NCI-H2227 (cell line): ENCODE results near the gene COG2.
"Not testable (repeated sequence)": the region's sequence is repeated elsewhere in the genome, so short reads cannot be mapped to it uniquely, and the experiment has no call there.

ENCODE experiments used
- DNase-seq: peaks from one replicate; lab custom pipeline; 2025; ENCODE audit not compliant: unreplicated experiment; lab: John Stamatoyannopoulos, UW

Gene COG2

DNA sequence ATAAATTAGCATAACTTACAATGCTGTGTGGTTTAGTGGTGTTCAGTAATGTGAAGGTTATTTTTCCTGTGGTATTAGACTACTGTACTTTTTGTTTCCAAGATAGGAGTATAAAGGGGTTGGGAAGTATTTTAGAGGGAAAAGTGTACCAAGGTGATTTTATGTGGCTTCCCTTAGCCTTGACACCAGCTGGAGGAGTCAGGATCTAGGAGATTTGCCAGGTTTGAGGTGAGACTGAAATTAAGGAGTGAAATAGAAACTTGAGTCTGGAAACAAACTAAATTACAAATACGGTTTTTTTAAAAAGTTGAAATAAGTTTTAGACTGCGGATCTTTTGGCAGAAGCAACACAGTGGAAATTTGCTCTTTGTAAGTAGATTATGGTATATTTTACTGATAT lies 32.3 kb downstream of the COG2 start:
- no peak for DNase-seq

DNA sequence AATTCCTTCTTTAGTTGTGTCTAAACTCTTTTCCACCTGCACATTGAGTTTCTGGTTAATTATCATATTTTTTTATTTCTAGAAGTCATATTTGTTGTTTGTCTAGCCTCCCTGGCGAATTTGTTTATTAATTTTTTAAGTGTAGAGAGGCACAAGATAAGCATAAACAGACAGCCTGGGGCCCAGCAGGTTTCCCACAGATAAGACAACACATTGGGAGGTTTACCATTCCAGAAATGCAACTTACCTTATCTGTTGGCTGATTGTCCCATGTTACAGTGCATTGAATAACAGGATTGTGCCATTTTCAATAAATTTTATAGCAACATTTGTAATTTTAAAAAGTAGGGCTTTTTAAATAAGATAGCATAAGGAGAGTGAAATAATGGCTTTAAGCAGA lies 34.9 kb downstream of the COG2 start:
- DNase-seq, result no peak

DNA sequence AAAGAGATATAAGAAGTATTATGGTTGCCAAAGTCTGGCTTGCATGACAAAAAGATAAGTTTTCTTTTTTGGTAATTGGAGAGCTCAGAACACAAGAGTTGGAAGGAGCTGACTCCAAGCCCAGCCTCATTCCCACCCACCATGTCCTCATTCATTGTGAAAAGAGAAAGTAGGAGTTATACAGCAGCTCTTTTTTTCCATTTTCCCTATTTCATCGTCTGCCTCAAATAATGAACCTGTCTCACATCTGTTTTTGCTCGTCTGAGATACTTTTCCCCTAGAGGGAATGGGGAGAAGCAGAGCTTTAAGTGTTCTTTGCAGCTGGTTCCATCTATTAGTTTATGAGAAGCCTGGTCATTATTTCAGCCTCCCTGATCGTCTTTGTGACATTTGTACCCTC lies 36.9 kb downstream of the COG2 start:
- DNase-seq, result no peak

DNA sequence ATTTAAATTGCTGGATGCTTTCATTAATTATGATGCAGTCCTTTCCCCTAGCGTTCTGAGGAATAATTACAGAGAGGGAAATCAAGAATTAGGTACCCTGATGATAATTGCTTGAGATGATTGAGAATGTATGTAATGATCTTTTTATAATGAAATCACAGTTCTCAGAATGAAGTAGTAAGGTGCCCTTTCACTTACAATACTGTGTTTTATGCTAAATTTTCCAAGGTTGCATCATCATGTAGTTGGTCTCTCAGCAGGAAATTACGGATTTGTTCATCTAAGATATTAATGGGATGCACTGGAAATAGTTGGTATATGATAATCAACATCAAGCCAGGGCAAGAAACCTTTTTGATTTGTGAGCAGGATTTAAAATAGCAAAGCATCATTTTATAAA lies 37.5 kb downstream of the COG2 start:
- no peak for DNase-seq

DNA sequence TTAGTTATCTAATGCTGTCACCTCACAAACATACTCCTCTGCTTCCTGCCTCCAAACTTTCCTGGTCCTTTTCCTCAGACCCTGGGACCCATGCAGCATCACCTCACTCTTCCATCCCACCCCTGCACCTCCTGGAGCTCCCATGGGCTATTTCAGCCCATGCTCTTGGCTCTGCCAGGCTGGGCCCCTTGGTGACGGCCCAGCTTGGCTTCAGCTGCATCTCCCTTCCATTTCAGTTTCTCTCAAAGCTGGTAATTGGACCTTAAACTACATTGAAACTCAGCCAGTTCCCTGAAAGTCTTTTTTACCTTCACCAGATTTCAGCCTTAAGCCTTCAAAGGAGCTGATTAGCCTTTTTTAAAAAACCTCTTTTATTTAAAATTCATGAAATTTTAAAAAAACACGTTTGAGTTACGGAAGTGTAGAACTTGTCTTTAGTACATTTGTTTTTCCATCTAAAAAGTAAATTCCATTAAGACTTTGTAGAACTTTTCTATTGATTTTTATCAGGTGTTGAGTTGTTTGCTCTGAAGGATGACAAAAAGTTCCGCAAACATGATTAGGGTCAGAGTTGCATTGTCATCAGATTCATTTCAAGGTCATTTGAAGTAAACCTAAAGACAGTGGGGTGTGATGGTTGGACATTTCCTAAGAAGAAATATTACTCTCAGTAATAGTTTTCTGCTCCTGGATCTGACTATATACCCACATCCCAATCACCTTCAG lies 38.2 kb downstream of the COG2 start:
- no peak for DNase-seq

DNA sequence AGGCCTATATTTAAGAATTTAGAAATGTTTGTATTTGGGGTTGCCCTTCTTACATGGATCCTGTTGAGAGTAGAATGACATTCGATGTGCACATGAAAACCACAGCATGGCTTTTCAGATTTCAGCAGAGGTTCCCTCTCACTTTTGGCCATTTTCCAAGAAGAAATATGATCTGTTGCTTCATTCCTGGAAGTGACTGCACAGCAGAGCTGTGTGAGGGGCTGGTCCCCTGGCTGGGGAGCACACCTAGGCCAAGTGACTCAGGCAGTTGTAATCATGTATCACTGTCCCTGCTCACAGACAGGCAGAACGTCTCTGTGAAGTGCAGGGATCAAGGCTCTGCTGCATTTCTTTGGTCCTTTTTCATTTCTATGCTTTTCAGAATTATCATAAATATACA lies 39.3 kb downstream of the COG2 start:
- DNase-seq, result peak; percentile 54

DNA sequence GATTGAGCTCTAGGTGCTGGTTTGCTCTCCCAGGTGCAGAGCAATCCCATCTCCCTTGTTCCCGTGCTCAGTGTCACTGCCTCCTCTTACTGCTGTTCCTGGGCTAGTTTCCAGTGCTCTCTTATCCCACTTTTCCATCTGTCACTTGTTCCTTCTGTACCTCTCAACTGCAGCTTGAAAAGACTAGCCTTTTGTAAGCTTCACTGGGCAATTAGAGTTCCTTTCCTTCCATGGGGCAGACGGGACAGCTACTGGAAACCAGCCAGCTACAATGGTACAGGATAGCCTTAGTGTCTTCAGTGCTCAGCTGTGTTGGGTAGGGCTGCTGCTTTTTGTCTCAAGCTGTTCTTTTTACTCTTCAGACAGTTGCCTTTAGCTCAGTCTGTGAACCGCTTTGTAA lies 40.0 kb downstream of the COG2 start:
- peak; percentile 16 for DNase-seq

DNA sequence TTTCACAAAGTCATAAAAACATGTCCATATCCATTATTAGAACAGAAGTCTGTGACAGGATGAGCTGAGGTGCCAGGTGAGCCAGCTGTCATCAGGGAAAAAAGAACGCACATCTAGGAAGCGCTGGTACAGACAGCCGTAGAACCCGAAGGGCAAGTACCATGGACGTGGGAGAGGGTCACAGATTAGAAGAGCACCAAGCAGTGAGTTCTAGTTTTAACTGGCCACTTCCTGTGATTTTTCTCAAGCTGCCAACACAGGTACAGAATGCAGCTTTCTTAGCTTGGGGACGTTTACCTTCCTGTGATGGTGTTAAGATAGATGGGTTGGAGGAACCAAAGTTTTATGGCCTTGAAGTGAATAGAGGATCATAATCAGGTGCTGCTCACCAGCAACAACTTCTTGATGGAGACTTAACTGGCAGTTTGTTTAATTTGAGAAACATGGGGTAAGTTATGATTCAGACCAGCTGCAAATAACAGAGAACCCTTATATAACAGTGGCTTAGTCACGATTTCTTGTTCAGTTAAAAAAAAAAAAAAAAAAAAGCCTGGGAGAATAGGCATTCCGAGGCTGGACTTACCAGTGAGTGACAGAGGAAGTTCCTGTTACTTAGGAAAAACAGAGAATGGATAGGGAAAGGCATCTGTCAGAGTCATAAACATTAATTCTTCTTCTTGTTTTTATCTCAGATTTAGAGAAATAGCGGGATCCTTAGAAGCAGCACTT lies 40.8 kb downstream of the COG2 start:
- no peak for DNase-seq

DNA sequence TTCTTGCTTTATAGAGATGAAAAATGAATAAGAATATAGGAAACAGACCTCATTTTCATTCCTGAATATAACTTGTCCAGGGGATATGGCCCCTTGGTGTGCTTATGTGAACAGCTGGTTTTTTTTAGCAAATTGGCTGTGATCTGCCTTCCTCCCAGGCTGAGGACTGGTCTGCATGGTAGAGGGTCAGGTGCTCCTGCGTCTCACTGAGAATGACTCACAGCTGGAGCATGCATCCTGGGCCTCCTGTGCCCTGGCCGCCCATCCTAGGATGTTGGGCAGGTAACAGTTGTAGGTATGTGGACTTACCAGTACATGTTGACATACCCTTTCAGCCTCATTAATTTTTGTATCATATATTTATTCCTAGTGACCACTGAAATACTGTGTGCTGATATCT lies 41.9 kb downstream of the COG2 start:
- DNase-seq, result no peak

DNA sequence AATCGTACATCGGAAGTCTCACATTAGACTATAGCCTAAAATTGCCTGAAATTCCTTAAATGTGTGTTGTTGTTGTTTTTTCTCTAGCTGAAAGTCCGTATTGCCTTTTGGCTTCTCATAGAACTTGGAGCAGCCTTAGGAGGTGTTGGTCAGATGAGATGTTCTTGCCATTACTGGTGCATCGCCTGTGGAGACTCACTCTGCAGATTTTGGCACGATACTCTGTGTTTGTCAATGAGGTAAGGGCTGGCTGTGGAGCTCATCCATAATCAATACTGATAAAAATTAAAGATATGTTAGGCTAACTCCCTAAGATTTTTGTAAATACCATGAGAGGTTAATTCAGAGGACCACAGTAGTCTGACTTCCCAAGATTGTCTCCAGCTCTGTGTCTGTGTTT lies 42.7 kb downstream of the COG2 start:
- no peak for DNase-seq

DNA sequence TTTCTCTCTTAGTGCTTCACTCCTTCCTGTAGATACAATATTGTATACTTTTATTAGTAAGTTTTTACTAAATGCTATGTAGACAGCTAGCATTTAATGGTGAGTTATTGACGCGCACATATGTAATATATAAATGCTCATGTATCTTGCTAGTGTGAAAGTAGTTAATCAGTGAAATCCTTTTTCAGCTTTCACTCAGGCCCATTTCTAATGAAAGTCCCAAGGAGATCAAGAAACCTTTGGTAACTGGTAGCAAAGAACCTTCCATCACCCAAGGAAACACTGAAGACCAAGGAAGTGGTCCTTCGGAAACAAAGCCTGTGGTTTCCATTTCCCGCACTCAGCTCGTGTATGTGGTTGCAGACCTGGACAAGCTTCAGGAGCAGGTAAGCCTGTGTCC lies 44.5 kb downstream of the COG2 start:
- no peak for DNase-seq

DNA sequence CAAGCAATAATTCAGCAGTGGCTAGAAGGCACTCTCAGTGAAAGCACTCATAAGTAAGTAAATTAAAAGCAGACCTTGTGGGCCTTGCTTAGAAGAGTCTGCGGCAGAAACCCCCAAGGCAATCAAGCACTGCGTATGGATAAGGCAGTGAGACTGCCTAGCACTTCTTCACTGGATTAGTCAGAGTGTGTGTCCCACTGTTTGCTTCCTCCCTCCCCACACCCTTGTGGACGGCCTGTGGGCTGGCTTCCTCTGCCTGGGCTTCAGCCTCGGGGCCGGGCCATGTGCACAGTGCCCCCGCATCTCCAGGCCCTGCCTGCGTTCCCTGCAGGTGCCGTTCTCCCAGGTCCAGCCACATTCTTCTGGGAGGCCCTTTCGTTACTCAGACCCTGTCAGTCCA lies 47.8 kb downstream of the COG2 start:
- DNase-seq, result no peak

DNA sequence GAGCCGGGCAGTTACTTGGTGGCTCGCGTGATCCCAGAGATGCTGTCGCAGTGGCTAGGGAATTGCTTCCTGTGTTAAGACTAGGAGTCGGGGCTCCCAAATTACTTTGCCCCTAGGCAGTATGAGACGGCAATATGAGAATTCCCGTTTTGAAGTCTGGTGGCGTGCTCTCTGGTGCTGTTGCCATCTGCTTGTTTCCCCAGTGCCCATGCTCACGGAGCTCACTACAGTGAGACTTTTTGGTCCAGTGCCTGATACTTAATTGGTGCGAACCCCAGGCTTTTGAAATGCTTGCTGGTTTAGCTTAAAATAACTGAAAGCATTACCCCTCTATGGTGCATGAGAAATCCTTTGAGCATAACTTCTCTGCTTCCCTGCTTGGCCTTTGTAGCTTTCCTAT lies 49.3 kb downstream of the COG2 start:
- DNase-seq, result no peak

DNA sequence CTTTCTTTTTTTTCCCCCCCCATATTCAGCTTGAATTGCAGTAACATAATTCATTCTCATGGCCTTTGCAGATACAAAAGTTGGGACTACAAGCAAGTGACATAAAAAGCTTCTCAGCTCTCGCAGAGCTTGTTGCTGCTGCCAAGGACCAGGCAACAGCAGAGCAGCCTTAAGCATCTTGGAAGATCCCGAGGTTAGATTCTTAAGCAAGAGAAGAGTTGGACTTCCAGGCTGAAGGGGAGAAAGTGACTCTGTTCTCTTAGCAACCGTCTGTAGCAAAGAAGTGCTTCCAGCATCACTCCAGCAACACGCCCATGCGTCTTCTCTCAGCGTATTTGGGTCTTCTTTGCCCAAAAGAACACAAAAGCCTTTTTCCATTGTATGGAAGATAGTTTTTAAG lies 50.9 kb downstream of the COG2 start:
- no peak for DNase-seq

DNA sequence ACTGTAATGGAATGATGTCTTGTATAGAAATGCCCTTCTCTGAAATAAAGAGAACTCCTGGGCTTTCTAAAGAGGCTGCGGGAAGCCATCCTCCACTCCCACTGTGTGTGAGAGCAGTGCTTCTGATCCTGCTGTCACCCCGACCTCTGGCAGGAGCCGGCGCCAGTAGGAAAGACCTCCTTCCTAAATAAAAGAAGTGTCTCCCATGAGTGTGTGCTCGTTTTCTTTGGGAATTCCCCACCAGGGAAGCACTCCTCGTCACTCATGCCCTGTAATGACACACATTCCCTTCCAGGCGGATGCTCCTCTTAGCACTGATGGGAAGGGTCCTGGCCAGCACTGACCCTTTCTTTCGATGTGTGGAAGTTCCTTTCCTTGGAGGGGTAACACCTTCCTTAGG lies 51.5 kb downstream of the COG2 start:
- DNase-seq, result no peak

DNA sequence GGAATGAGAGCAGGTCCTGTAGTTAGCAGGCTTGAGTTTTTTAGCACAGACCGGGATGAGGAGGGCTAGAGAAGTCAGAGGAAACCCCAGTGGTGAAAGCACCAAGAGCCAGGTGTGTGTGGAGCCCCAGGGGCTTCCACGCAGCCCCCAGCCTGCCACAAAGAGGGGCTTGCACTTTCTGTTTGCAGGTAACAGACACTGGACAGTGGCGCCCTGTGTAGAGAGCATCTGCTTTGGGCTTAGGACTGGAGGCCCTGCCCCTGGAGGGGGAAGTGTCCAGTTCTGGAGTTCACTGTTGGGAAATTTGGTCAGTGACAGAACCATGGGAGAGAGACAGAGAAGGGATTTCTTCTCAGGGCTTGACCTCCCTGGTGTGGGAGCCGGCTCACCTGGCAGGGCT lies 52.2 kb downstream of the COG2 start:
- DNase-seq, result no peak

DNA sequence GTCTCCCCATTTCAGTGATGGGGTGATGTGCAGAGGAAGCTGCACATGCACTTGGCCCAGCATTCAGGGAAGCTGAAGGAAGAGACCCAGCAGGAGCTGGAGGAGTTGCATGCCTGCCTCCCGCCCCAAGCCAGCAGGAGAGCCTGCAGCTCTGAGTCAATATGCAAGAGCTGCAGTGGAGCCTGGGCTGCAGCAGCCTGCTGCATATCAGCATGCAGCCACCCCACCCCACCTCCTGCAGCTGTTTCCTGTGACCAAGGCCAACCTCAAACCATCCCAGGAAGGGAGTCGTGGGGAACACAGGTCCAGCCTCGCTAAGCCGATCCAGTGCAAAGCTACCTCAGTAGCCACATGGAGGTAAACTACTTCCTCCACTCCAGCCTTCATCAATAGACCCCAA lies 52.7 kb downstream of the COG2 start:
- no peak for DNase-seq

DNA sequence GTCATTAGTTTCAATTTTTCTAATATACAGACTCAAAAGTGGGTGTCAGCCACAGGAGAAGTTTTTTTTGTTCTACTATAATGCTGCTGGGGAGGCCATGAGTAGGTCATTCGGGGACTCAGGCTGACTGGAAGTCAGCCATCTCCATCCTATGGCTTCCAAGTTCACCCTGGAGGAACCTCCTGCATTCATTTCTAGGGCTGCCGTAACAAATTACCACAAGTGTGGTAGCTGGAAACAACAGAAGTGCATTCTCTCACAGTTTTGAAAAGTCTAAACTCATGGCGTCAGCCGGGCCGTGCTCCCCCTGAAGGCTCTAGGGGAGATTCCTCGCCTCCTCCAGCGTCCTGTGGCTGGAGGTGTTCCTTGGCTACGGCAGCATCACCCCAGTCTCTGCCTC lies 53.9 kb downstream of the COG2 start:
- no peak for DNase-seq

DNA sequence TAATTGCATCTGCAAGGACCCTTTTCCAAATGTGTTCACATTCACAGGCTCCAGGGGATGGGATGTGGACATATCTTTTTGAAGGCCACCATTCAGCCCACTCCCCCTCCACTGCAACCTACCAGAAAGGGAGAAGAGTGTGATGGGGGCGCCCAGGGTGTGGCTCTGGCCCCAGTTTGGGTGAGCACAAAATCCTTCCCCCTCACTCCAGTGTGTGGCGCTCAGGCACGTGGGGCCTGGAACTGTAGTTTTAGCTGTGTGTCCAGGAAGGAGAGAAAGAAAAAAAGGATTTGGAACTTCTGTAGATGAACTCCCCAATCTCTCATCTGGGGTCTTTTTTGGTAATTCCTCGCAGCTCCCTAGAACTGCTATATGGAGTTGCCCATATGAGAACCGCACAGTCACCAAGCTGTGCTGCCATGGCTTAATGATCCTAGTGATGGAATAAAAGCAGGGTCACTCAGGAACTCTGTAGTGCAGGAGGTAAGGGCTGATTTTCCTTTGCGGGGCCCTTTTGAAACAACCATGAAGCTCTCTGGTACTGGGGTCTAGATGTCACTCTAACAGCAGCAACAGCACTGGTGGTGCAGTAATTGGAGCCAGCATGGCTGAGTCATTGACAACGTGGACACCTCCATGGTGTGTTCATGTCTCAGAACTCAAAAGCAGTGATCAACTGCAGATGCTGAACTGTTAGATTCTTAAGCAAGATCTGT lies 54.6 kb downstream of the COG2 start:
- no peak for DNase-seq

DNA sequence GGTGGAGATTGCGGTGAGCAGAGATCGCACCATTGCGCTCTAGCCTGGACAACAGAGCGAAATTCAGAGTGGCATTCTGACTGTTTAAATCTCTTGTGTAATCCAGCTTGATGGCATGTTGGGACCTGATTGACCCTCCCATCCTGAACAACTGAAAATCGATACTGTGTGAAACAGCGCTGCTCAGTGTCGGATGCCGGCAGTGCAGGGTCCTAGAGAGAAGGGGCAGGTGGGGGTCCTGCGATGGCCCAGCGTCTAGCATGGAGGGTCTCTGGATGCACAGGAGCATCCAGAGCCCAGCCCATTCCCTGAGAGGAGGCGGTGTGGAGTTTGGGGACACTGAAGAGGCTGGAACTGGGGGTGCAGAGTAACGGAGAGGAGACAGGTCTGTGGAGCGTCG lies 55.8 kb downstream of the COG2 start:
- DNase-seq, result no peak

DNA sequence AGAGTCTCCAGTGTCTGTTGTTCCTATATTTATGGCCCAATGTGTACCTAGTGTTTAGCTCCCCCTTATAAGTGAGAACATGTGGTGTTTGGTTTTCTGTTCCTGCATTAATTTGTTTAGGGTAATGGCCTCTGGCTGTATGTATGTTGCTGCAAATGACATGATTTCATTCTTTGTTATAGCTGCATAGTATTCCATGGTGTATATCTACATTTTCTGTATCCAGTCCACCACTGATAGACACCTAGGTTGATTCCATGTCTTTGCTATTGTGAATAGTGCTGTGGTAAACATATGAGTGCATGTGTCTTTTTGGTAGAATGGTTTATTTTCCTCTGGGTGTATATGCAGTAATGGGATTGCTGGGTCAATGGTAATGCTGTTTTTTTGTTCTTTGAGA lies 56.7 kb downstream of the COG2 start:
- not testable (repeated sequence) for DNase-seq

DNA sequence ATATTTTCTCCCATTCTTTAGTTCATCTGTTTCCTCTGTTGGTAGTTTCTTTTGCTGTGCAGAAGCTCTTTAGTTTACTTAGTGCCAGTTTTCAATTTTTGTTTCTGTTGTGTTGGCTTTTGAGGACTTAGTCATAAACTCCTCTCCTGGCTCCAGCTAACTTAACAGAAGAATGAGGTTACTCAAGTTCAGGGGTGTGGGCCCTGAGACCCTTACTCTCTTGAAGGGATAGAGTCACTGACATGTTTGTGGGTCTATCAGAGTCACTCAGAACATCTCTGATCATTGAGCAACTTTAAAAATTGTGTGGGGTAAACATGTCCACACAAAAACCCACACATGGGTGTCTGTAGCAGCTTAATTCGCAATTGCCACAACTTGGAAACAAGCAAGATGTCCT lies 57.4 kb downstream of the COG2 start:
- DNase-seq, result no peak
